HepG2 (cell line): Measurements from ENCODE around the gene GADD45A. TPM values are rescaled to one million over a fixed set of nuclear protein-coding genes. Genes with fewer than 3 reads are reported as not detected.

Experiments used
- ATAC-seq: fragments of 200-7000 bp; cut with Tn5 transposase; 3 replicates; pipeline ENCODE4 v1.9.1; 2020; ENCODE audit warnings: mild to moderate bottlenecking, moderate library complexity
- BruUV-seq: library from RNA; stranded (reverse); fragments of 400-500 nt; replicated peaks from 2 replicates; lab custom pipeline; 2021; lab: Mats Ljungman, UMichigan
- CTCF ChIA-PET: fragments of 300-600 bp; formaldehyde crosslinking; extraction: SDS; loops from one replicate; lab custom pipeline; 2021; ENCODE audit warnings: low total read pairs, inconsistent platforms, low intra/inter-chr PET ratio; lab: Yijun Ruan, JAX
- POLR2A ChIA-PET: fragments of 350-600 bp; sonication (Branson Sonifier 250); formaldehyde crosslinking; loops from one replicate; lab custom pipeline; 2020; ENCODE audit warnings: antibody characterized with exemption, inconsistent platforms; lab: Yijun Ruan, JAX
- DNase-seq: peaks from one replicate; pipeline ENCODE4 v3.0.0-alpha.2; 2015; ENCODE audit warnings: low spot score
- FAIRE-seq: peaks from 3 replicates; lab custom pipeline; 2011; peaks lifted over from hg19 to GRCh38; lab: Jason Lieb, UNC
- H2AFZ ChIP-seq: one replicate; pipeline ENCODE4 v1.6.1; 2011; ENCODE audit warnings: low read length, inconsistent platforms
- H3K27ac ChIP-seq: fragments of 300-600 bp; 3 replicates; pipeline ENCODE4 v1.8.0; 2011; ENCODE audit warnings: mixed run types, mild to moderate bottlenecking, mixed read lengths, low read length, inconsistent platforms; ENCODE audit not compliant: insufficient read depth; ENCODE audit errors: extremely low read length
- H3K27me3 ChIP-seq, 2 experiments: fragments of 200-600 bp in 1 of 2; 2 replicates in 1 of 2; 3 replicates in 1 of 2; pipeline versions ENCODE4 v1.6.0 to v1.8.0; 2011; ENCODE audit warnings: low read length in 2 of 2, mild to moderate bottlenecking in 2 of 2, moderate library complexity in 2 of 2, inconsistent platforms in 1 of 2; ENCODE audit not compliant: insufficient read depth in 2 of 2, control insufficient read depth in 1 of 2
- H3K36me3 ChIP-seq, 2 experiments: fragments of 200-600 bp in 1 of 2; replicated peaks in 1 of 2; 2 replicates in 1 of 2; 3 replicates in 1 of 2; pipeline versions ENCODE4 v1.5.1 to v1.8.0; 2011; ENCODE audit warnings: low read length in 2 of 2, inconsistent platforms in 1 of 2; ENCODE audit not compliant: insufficient read depth in 2 of 2, control insufficient read depth in 1 of 2
- H3K4me1 ChIP-seq: 2 replicates; pipeline ENCODE4 v1.5.1; 2012; ENCODE audit warnings: low read length, inconsistent platforms; ENCODE audit not compliant: insufficient read depth
- H3K4me2 ChIP-seq: 2 replicates; pipeline ENCODE4 v1.6.0; 2011; ENCODE audit warnings: low read depth, low read length, inconsistent platforms
- H3K4me3 ChIP-seq, 3 experiments: fragments of 200-600 bp in 1 of 3; sonication (generic), shearing (Covaris generic) in 1 of 3; replicated peaks in 1 of 3; 2 replicates each; pipeline ENCODE4 v1.5.1; 2011 to 2016; ENCODE audit warnings: low read length in 3 of 3, inconsistent platforms in 2 of 3, low read depth in 2 of 3, mild to moderate bottlenecking in 2 of 3, control low read depth in 1 of 3, mixed read lengths in 1 of 3; ENCODE audit not compliant: insufficient read depth in 1 of 3
- H3K79me2 ChIP-seq: one replicate; pipeline ENCODE4 v1.6.1; 2011; ENCODE audit warnings: low read length, inconsistent platforms; ENCODE audit not compliant: insufficient read depth
- H3K9ac ChIP-seq: 2 replicates; pipeline ENCODE4 v1.6.0; 2011; ENCODE audit warnings: mild to moderate bottlenecking, low read depth, low read length, inconsistent platforms; ENCODE audit not compliant: insufficient read depth
- H3K9me3 ChIP-seq: 2 replicates; pipeline ENCODE4 v1.5.1; 2012; ENCODE audit warnings: mild to moderate bottlenecking, low read length
- H4K20me1 ChIP-seq: 2 replicates; pipeline ENCODE4 v1.6.0; 2011; ENCODE audit warnings: inconsistent platforms, mild to moderate bottlenecking, low read length, moderate library complexity; ENCODE audit not compliant: insufficient read depth
- CEBPG ChIP-seq: IDR thresholded peaks from 2 replicates; pipeline ENCODE4 v1.6.1; 2016
- FIP1L1 ChIP-seq: fragments of 200-400 bp; formaldehyde crosslinking; IDR thresholded peaks from 2 replicates; pipeline ENCODE4 v1.6.1; 2018; ENCODE audit warnings: low read depth, mild to moderate bottlenecking, low read length, moderate library complexity, borderline replicate concordance; ENCODE audit not compliant: insufficient read depth
- FOXP1 ChIP-seq, 2 experiments: fragments of 450-650 bp in 1 of 2; IDR thresholded peaks; 2 replicates each; pipeline ENCODE4 v1.6.1; 2017 to 2018; ENCODE audit warnings: antibody characterized with exemption in 1 of 2
- HOXA7 ChIP-seq: sonication (generic); formaldehyde crosslinking; IDR thresholded peaks from 2 replicates; pipeline ENCODE4 v1.8.1; 2022; ENCODE audit warnings: mild to moderate bottlenecking, missing genetic modification reagents, moderate library complexity
- MED1 ChIP-seq: sonication (generic); formaldehyde crosslinking; IDR thresholded peaks from 2 replicates; pipeline ENCODE4 v1.4.0; 2020; ENCODE audit warnings: missing genetic modification reagents
- NCOA5 ChIP-seq: sonication (generic); formaldehyde crosslinking; IDR thresholded peaks from 2 replicates; pipeline ENCODE4 v1.4.0; 2020; ENCODE audit warnings: missing genetic modification reagents
- PRMT3 ChIP-seq: sonication (generic); formaldehyde crosslinking; IDR thresholded peaks from 2 replicates; pipeline ENCODE4 v1.8.1; 2022; ENCODE audit warnings: low read depth, mild to moderate bottlenecking, moderate library complexity, missing genetic modification reagents, borderline replicate concordance
- ZBTB3 ChIP-seq: sonication (generic); formaldehyde crosslinking; IDR thresholded peaks from 2 replicates; pipeline ENCODE4 v1.4.0; 2020; ENCODE audit warnings: low read depth, mild to moderate bottlenecking, moderate library complexity, missing genetic modification reagents, borderline replicate concordance
- ZMAT3 ChIP-seq: sonication (generic); formaldehyde crosslinking; conservative IDR thresholded peaks from 2 replicates; pipeline ENCODE4 v1.7.0; 2021; ENCODE audit warnings: missing genetic modification reagents
- ZNF235 ChIP-seq: sonication (generic); formaldehyde crosslinking; IDR thresholded peaks from 2 replicates; pipeline ENCODE4 v1.8.1; 2023; ENCODE audit warnings: mild to moderate bottlenecking, missing genetic modification reagents, borderline replicate concordance
- ZNF317 ChIP-seq: sonication (generic); formaldehyde crosslinking; IDR thresholded peaks from 2 replicates; pipeline ENCODE4 v1.5.0; 2020; ENCODE audit warnings: mild to moderate bottlenecking, missing genetic modification reagents
- ZNF468 ChIP-seq: sonication (generic); formaldehyde crosslinking; IDR thresholded peaks from 2 replicates; pipeline ENCODE4 v1.8.0; 2022; ENCODE audit warnings: mild to moderate bottlenecking, moderate library complexity, missing genetic modification reagents
- ZNF747 ChIP-seq: sonication (generic); formaldehyde crosslinking; IDR thresholded peaks from 2 replicates; pipeline ENCODE4 v1.8.1; 2023; ENCODE audit warnings: missing genetic modification reagents, mild to moderate bottlenecking, borderline replicate concordance
- ZNF776 ChIP-seq: sonication (generic); formaldehyde crosslinking; IDR thresholded peaks from 2 replicates; pipeline ENCODE4 v1.4.0; 2020; ENCODE audit warnings: mild to moderate bottlenecking, missing genetic modification reagents
- ZNF850 ChIP-seq: sonication (generic); formaldehyde crosslinking; conservative IDR thresholded peaks from 2 replicates; pipeline ENCODE4 v1.9.0; 2021; ENCODE audit warnings: mild to moderate bottlenecking, missing genetic modification reagents
- WGBS: methylation state at CpG from one replicate; pipeline ENCODE4 v1.1.6; 2017; ENCODE audit warnings: low lambda C conversion rate; 5-methylcytosine and 5-hydroxymethylcytosine counted together
- in situ Hi-C: cut with HindIII; loops from 2 replicates; pipeline ENCODE4 v1.10.0; 2017; ENCODE audit warnings: low pct_unique_long_range_greater_than_20kb; ENCODE audit not compliant: extremely low pct_ligation_motif_present
- intact Hi-C: fragments of 100-400 bp; cut with micrococcal nuclease; formaldehyde crosslinking; loops from one replicate; pipeline ENCODE4 v1.10.0; 2022; ENCODE audit not compliant: unreplicated experiment
- polyA plus RNA-seq, 8 experiments: library from polyadenylated mRNA; depleted of rRNA in 3 of 8; stranded (reverse) in 7 of 8; unstranded in 1 of 8; fragments of >200 nt; fragmentation: Illumina TruSeq in 4 of 8; extraction: Trizol in 4 of 8; gene quantifications; 2 replicates each; pipeline versions ENCODE4 v1.2.1 to v1.2.3, GENCODE V29; 2011 to 2016; ENCODE audit warnings: low read depth in 4 of 8, missing spikeins in 1 of 8, mixed read lengths in 1 of 8; ENCODE audit not compliant: insufficient read depth in 1 of 8
- total RNA-seq, 5 experiments: library from RNA; depleted of rRNA; stranded (reverse); fragments of >200 nt; fragmentation: Illumina TruSeq; extraction: Trizol; gene quantifications; 2 replicates each; pipeline ENCODE4 v1.2.3, GENCODE V29; 2016; ENCODE audit warnings: low read depth in 1 of 5
- TF ChIP-seq, protein P1 (sequence below): sonication (generic); formaldehyde crosslinking; conservative IDR thresholded peaks from 2 replicates; pipeline ENCODE4 v1.8.0; 2022; ENCODE audit warnings: missing genetic modification reagents
- TF ChIP-seq, protein P2 (sequence below), 2 experiments: sonication (generic) in 1 of 2; formaldehyde crosslinking in 1 of 2; IDR thresholded peaks; 2 replicates each; pipeline versions ENCODE4 v1.4.0 to v1.6.1; 2018 to 2020; ENCODE audit warnings: missing genetic modification reagents in 2 of 2, borderline replicate concordance in 1 of 2, low read depth in 1 of 2, mild to moderate bottlenecking in 1 of 2, missing biosample characterization in 1 of 2
- TF ChIP-seq, protein P3 (sequence below): sonication (generic); formaldehyde crosslinking; IDR thresholded peaks from 2 replicates; pipeline ENCODE4 v1.4.0; 2020; ENCODE audit warnings: missing genetic modification reagents, borderline replicate concordance

The GADD45A gene
- total and polyA plus RNA-seq, 2 of the 13 experiments (the other 11 are each of a cell fraction or from before 2014, with no cell fraction given), result 33.2 to 46.2 TPM

DNA sequence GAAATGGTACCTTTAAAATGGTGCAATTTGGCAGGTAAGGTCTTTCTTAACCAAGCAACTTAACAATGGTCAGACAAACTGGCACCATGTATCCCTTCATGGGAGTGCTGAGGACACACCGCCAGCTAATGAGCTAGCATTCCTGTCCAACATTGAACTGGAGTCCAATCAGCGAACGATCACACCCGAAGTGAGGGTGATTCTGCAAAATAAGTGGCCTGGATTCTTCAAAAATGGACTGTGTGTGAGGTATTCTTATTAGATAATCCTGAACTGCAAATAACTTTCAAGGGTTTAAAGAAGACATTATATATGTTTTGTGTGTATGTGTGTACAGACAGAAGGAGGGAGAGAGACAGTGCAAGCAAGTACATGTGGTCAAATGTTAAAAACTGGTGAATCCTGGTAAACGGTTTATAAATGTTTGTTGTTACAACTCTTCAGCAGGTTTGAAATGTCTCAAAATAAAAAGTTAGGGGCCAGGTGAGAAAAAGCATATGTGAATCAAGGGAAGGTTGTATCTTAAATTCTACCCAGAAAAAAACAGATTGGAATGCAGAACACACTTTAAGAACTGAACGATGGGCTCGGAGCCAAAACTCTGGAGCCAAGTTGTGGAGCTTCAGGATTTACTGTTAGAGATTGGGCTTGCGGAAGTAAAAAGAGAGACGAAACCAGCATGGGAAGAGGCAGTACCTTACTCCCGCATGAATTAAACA is 20.9 kb downstream of the GADD45A start:
- Histone ChIP-seq H2AFZ (peak overlapping the region; percentile 34), H3K9ac (no peak overlapping the region), H3K27me3 (peaks cover 0 to 18% of the 10 kb centered on the region in 2 experiments; a peak in 1 of 5 replicates), H3K4me3 (no peak overlapping the region), H3K9me3 (no peaks in the 10 kb centered on the region), H3K79me2 (no peaks in the 10 kb centered on the region), H3K4me2 (no peak overlapping the region), H3K27ac (no peak overlapping the region), H3K36me3 (no peaks in the 10 kb centered on the region), H4K20me1 (no peaks in the 10 kb centered on the region), H3K4me1 (peaks cover 20% of the 10 kb centered on the region)
- BruUV-seq, result no TSS peak
- CTCF ChIA-PET, result no interaction called here
- intact Hi-C loops, result no loop called here
- in situ Hi-C loops, result no loop called here
- no peak for TF ChIP-seq ZNF235 (CRISPR knock-in tag)
- no peak for TF ChIP-seq FOXP1 (IDR thresholded peaks at IDR 0.05)
- no peak for TF ChIP-seq FOXP1 (CRISPR knock-in tag; IDR thresholded peaks at IDR 0.05)
- no peak for TF ChIP-seq HOXA7 (CRISPR knock-in tag)
- no peak for TF ChIP-seq FIP1L1
- no peak for TF ChIP-seq PRMT3
- TF ChIP-seq, protein P1, sequence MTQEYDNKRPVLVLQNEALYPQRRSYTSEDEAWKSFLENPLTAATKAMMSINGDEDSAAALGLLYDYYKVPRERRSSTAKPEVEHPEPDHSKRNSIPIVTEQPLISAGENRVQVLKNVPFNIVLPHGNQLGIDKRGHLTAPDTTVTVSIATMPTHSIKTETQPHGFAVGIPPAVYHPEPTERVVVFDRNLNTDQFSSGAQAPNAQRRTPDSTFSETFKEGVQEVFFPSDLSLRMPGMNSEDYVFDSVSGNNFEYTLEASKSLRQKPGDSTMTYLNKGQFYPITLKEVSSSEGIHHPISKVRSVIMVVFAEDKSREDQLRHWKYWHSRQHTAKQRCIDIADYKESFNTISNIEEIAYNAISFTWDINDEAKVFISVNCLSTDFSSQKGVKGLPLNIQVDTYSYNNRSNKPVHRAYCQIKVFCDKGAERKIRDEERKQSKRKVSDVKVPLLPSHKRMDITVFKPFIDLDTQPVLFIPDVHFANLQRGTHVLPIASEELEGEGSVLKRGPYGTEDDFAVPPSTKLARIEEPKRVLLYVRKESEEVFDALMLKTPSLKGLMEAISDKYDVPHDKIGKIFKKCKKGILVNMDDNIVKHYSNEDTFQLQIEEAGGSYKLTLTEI, result no peak
- no peak for TF ChIP-seq CEBPG (CRISPR knock-in tag)
- no peak for TF ChIP-seq ZBTB3
- TF ChIP-seq, protein P2, sequence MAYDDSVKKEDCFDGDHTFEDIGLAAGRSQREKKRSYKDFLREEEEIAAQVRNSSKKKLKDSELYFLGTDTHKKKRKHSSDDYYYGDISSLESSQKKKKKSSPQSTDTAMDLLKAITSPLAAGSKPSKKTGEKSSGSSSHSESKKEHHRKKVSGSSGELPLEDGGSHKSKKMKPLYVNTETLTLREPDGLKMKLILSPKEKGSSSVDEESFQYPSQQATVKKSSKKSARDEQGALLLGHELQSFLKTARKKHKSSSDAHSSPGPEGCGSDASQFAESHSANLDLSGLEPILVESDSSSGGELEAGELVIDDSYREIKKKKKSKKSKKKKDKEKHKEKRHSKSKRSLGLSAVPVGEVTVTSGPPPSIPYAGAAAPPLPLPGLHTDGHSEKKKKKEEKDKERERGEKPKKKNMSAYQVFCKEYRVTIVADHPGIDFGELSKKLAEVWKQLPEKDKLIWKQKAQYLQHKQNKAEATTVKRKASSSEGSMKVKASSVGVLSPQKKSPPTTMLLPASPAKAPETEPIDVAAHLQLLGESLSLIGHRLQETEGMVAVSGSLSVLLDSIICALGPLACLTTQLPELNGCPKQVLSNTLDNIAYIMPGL (CRISPR knock-in tag; IDR thresholded peaks at IDR 0.05; ENCODE audit: borderline replicate concordance in 1 of 2, low read depth in 1 of 2), result no peak
- TF ChIP-seq ZNF468, result no peak
- TF ChIP-seq, protein P3, sequence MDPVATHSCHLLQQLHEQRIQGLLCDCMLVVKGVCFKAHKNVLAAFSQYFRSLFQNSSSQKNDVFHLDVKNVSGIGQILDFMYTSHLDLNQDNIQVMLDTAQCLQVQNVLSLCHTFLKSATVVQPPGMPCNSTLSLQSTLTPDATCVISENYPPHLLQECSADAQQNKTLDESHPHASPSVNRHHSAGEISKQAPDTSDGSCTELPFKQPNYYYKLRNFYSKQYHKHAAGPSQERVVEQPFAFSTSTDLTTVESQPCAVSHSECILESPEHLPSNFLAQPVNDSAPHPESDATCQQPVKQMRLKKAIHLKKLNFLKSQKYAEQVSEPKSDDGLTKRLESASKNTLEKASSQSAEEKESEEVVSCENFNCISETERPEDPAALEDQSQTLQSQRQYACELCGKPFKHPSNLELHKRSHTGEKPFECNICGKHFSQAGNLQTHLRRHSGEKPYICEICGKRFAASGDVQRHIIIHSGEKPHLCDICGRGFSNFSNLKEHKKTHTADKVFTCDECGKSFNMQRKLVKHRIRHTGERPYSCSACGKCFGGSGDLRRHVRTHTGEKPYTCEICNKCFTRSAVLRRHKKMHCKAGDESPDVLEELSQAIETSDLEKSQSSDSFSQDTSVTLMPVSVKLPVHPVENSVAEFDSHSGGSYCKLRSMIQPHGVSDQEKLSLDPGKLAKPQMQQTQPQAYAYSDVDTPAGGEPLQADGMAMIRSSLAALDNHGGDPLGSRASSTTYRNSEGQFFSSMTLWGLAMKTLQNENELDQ (CRISPR knock-in tag), result no peak
- no peak for TF ChIP-seq MED1
- TF ChIP-seq ZNF850 (CRISPR knock-in tag), result no peak
- no peak for TF ChIP-seq ZNF317 (CRISPR knock-in tag)
- no peak for TF ChIP-seq ZMAT3
- no peak for TF ChIP-seq NCOA5
- TF ChIP-seq ZNF747 (CRISPR knock-in tag), result no peak
- no peak for TF ChIP-seq ZNF776 (CRISPR knock-in tag)
- WGBS, result 51% methylated on average over 10 of the region's 10 CpGs
- no peak for DNase-seq
- no peak for ATAC-seq
- POLR2A ChIA-PET, result interaction anchor here (1.0 kb wide), 1 partner anchor 21 kb away, joined by 4 read pairs; the partner anchor contains the start of gene GADD45A
- no peak for FAIRE-seq
